Neural progenitor cell (in vitro differentiated cells): ENCODE results near the gene MINDY4B. TPM values are rescaled to one million over a fixed set of nuclear protein-coding genes. Genes with fewer than 3 reads are reported as not detected.

Experiments used
- DNase-seq: peaks from one replicate; pipeline ENCODE4 v3.0.0-alpha.2; 2016; ENCODE audit warnings: low spot score
- H2AFZ ChIP-seq: fragments of 200-600 bp; sonication (generic); replicated peaks from 2 replicates; pipeline ENCODE4 v1.6.1; 2016; ENCODE audit warnings: antibody characterized with exemption
- H3F3A ChIP-seq: fragments of 200-600 bp; sonication (generic); 2 replicates; pipeline ENCODE4 v1.6.1; 2016; ENCODE audit warnings: antibody characterized with exemption, low read depth
- H3K27ac ChIP-seq: fragments of 200-600 bp; sonication (generic); 2 replicates; pipeline ENCODE4 v1.5.1; 2016; ENCODE audit warnings: mild to moderate bottlenecking
- H3K27me3 ChIP-seq: fragments of 200-600 bp; sonication (generic); 2 replicates; pipeline ENCODE4 v1.6.1; 2016; ENCODE audit warnings: mild to moderate bottlenecking, moderate library complexity
- H3K36me3 ChIP-seq: fragments of 200-600 bp; sonication (generic); 2 replicates; pipeline ENCODE4 v1.5.1; 2016
- H3K4me1 ChIP-seq: fragments of 200-600 bp; sonication (generic); 2 replicates; pipeline ENCODE4 v1.6.1; 2016; ENCODE audit warnings: mixed run types
- H3K4me2 ChIP-seq: fragments of 200-600 bp; sonication (generic); 2 replicates; pipeline ENCODE4 v1.6.1; 2016
- H3K4me3 ChIP-seq: fragments of 200-600 bp; sonication (generic); 2 replicates; pipeline ENCODE4 v1.5.1; 2016
- H3K79me2 ChIP-seq: fragments of 200-600 bp; sonication (generic); 2 replicates; pipeline ENCODE4 v1.6.1; 2016; ENCODE audit warnings: low read depth
- H3K9ac ChIP-seq: fragments of 200-600 bp; sonication (generic); 2 replicates; pipeline ENCODE4 v1.6.1; 2016
- H3K9me3 ChIP-seq: fragments of 200-600 bp; sonication (generic); 2 replicates; pipeline ENCODE4 v1.5.1; 2016; ENCODE audit warnings: low read depth
- H4K20me1 ChIP-seq: fragments of 200-600 bp; sonication (generic); 2 replicates; pipeline ENCODE4 v1.6.1; 2016; ENCODE audit warnings: low read depth
- H3K27ac Mint-ChIP-seq: 3 replicates; pipeline ENCODE4 v1.8.0; 2021; ENCODE audit warnings: mixed read lengths
- H3K27me3 Mint-ChIP-seq: 2 replicates; pipeline ENCODE4 v1.8.0; 2022; ENCODE audit warnings: low read depth, mild to moderate bottlenecking, inconsistent platforms, moderate library complexity, mixed read lengths; ENCODE audit not compliant: insufficient read depth
- H3K36me3 Mint-ChIP-seq: 3 replicates; pipeline ENCODE4 v1.8.0; 2021; ENCODE audit warnings: mixed read lengths
- H3K4me1 Mint-ChIP-seq: 3 replicates; pipeline ENCODE4 v1.8.0; 2021; ENCODE audit warnings: mixed read lengths
- H3K4me3 Mint-ChIP-seq: 3 replicates; pipeline ENCODE4 v1.8.0; 2021; ENCODE audit warnings: mild to moderate bottlenecking, moderate library complexity, mixed read lengths
- H3K9me3 Mint-ChIP-seq: 3 replicates; pipeline ENCODE4 v1.8.0; 2020; ENCODE audit warnings: mixed read lengths
- CTCF ChIP-seq: fragments of 200-600 bp; sonication (generic); IDR thresholded peaks from 2 replicates; pipeline ENCODE4 v1.5.1; 2017; ENCODE audit warnings: antibody characterized with exemption, mild to moderate bottlenecking
- EZH2 ChIP-seq: fragments of 200-600 bp; sonication (generic); IDR thresholded peaks from 2 replicates; pipeline ENCODE4 v1.6.1; 2017; ENCODE audit warnings: antibody characterized with exemption, mild to moderate bottlenecking, moderate library complexity
- EZH2phosphoT487 ChIP-seq: fragments of 200-600 bp; sonication (generic); IDR thresholded peaks from 2 replicates; pipeline ENCODE4 v1.6.1; 2017; ENCODE audit warnings: antibody characterized with exemption
- total RNA-seq: library from RNA; depleted of rRNA; stranded (reverse); fragments of >200 nt; gene quantifications from 2 replicates; pipeline ENCODE4 v1.2.3, GENCODE V29; 2015; ENCODE audit warnings: low replicate concordance

MINDY4B gene
- total RNA-seq, 1 donor from 2014 or later = not detected

DNA sequence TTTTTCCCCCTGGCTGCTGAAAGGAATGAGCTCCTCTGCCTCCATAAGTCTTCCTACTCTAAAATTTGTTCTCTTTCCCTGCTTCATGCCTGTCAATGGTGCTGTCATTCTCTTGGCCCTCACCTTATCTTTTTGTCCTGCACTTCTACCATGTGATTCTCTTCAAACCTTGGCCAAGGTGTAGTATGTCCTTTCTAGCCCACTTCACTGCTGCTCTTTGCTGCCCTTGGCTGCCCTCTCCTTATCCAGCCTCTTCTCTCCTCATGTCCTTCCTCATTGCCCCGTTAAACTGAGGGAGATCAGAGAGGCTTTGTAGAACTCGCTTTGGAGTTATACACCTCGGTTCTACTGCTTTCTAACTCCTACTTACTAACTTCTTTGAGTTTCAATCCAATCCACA, 19.7 kb downstream of the MINDY4B start:
- H3K36me3 ChIP-seq = no peaks in the 10 kb centered on the region
- H3K9ac ChIP-seq = no peak overlapping the region
- TF ChIP-seq EZH2phosphoT487 (no peak), CTCF (no peak), EZH2 (no peak)
- H3K4me3 Mint-ChIP-seq = no peak overlapping the region
- H3K9me3 ChIP-seq = no peaks in the 10 kb centered on the region
- H3K4me1 ChIP-seq = peaks cover 7% of the 10 kb centered on the region
- peaks cover 7% of the 10 kb centered on the region for H3K9me3 Mint-ChIP-seq
- no peak overlapping the region for H3K27ac Mint-ChIP-seq
- peaks cover 2% of the 10 kb centered on the region for H3K27me3 Mint-ChIP-seq
- H3K27ac ChIP-seq = no peak overlapping the region
- no peak overlapping the region for H2AFZ ChIP-seq
- no peaks in the 10 kb centered on the region for H3F3A ChIP-seq
- H3K36me3 Mint-ChIP-seq = no peaks in the 10 kb centered on the region
- H3K4me2 ChIP-seq = no peak overlapping the region
- no peaks in the 10 kb centered on the region for H3K79me2 ChIP-seq
- no peaks in the 10 kb centered on the region for H3K27me3 ChIP-seq
- no peak for DNase-seq
- H3K4me3 ChIP-seq = no peak overlapping the region
- peaks cover 12% of the 10 kb centered on the region for H3K4me1 Mint-ChIP-seq
- H4K20me1 ChIP-seq = no peaks in the 10 kb centered on the region

DNA sequence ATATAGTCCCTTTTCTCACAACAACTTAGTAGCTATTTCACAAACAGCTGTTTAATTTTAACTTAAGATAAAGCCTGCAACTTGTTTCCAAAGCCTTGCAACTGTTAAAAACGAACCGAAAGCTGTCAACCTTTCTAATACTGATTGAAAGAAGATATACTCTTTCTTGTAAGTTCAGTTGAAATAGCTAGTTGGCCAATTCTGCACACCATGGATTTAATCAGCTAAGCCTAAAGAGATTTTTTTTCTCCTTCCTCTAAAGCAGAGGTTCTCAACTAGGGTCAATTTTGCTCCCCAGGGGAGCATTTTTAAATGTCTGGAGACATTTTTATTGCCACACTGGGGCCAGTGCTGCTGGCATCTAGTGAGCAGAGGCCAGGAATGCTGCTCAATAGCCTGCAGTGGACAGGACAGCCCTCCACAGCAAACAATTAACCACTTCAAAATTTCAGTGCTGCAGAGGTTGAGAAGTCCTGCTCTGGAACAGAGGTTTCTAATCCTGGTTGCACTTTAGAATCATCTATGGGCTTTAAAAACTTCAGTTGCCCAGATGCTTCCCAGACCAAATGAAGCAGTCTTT, 26.2 kb downstream of the MINDY4B start:
- no peak overlapping the region for H3K4me3 ChIP-seq
- H3K4me2 ChIP-seq = no peak overlapping the region
- Mint-ChIP-seq H3K27ac (no peak overlapping the region), H3K36me3 (no peaks in the 10 kb centered on the region), H3K9me3 (no peaks in the 10 kb centered on the region), H3K4me3 (no peak overlapping the region), H3K27me3 (no peaks in the 10 kb centered on the region), H3K4me1 (peaks cover 18% of the 10 kb centered on the region)
- no peaks in the 10 kb centered on the region for H3K27me3 ChIP-seq
- no peaks in the 10 kb centered on the region for H3K36me3 ChIP-seq
- H2AFZ ChIP-seq = peak overlapping the region; percentile 46
- no peaks in the 10 kb centered on the region for H3K79me2 ChIP-seq
- no peak overlapping the region for H3K9ac ChIP-seq
- no peaks in the 10 kb centered on the region for H4K20me1 ChIP-seq
- no peaks in the 10 kb centered on the region for H3K4me1 ChIP-seq
- TF ChIP-seq CTCF = no peak
- TF ChIP-seq EZH2phosphoT487 = no peak
- TF ChIP-seq EZH2 = no peak
- no peaks in the 10 kb centered on the region for H3K9me3 ChIP-seq
- H3F3A ChIP-seq = no peaks in the 10 kb centered on the region
- H3K27ac ChIP-seq = no peak overlapping the region
- DNase-seq = no peak

DNA sequence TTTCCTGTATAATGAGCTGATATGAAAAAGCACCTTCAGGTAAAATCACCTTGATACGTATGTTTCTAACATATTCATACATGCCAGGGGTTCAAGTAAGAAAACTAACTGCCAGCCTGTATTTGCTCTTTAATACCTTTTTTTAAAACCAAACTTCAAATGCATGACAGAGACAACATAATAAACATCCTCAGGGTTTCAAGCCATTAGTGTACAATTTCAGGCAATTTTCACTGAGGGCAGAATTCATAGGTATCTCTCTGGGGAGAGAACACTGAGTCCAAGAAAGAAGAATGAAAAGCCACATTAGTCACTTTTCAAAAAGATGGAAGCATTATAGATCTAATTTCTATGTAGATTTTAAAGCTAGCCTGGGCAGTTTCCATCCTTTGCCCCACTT, 26.9 kb downstream of the MINDY4B start:
- no peaks in the 10 kb centered on the region for H3K36me3 ChIP-seq
- no peak overlapping the region for H2AFZ ChIP-seq
- no peak overlapping the region for H3K27ac Mint-ChIP-seq
- no peaks in the 10 kb centered on the region for H3K27me3 Mint-ChIP-seq
- H3K9me3 Mint-ChIP-seq = no peaks in the 10 kb centered on the region
- no peak overlapping the region for H3K9ac ChIP-seq
- H3K4me2 ChIP-seq = no peak overlapping the region
- no peaks in the 10 kb centered on the region for H3K9me3 ChIP-seq
- no peak overlapping the region for H3K4me3 ChIP-seq
- no peaks in the 10 kb centered on the region for H3K36me3 Mint-ChIP-seq
- no peaks in the 10 kb centered on the region for H3K27me3 ChIP-seq
- TF ChIP-seq EZH2 = no peak
- no peak for TF ChIP-seq CTCF
- TF ChIP-seq EZH2phosphoT487 = no peak
- no peak for DNase-seq
- H4K20me1 ChIP-seq = no peaks in the 10 kb centered on the region
- no peak overlapping the region for H3K4me3 Mint-ChIP-seq
- no peaks in the 10 kb centered on the region for H3K79me2 ChIP-seq
- H3F3A ChIP-seq = no peaks in the 10 kb centered on the region
- peaks cover 10% of the 10 kb centered on the region for H3K4me1 Mint-ChIP-seq
- H3K27ac ChIP-seq = no peak overlapping the region
- no peaks in the 10 kb centered on the region for H3K4me1 ChIP-seq
